ENCODE data around the gene WTIP. TPM values are rescaled to one million over a fixed set of nuclear protein-coding genes. Genes with fewer than 3 reads are reported as not detected.
A peak's percentile ranks its signal among the peaks of the same experiment; 100 is the strongest.

WTIP gene
- total RNA-seq, 1 experiment from 2014 or later, result 4.7 TPM

DNA sequence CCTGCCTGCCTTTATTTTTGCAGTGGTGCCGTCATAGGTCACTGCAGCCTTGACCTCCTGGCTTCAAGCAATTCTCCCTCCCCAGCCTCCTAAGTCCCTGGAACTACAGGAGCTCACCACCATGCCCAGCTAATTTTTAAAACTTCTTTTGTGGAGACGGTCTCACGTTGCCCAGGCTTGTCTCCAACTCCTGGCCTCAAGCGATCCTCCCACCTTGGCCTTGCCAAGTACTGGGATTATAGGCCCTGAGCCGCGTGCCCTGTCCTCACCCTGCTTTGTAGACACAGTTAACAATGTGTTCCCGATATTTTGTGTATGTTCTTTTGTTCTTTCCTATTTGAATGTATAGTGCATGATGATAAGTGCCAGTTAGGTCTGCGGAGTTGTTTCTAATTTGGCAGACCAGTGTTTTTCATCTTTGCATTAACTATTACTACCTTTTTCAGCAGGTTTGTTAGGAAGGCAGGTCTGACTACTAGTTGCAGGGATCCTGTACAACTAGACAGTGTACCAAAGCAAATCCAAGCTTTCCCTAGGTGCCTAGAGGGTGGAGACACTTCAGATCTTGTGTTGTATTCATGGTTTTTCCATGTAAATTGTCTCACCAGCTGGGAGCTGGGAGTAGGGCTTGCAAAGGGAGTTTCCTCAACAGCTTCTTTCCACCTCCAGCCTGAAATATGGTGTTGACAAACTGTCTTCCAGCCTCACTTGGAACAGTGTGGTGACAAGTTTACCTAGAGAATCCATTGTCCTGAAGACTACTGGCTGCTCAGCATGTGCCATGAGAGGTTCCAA is 9.5 kb upstream of the WTIP start:
- no peak for DNase-seq (ENCODE audit: low spot score)
- Histone ChIP-seq H3K9me3 (ENCODE audit: low read depth, low read length, poor library complexity, severe bottlenecking) (no peaks in the 10 kb centered on the region), H3K27me3 (replicated peaks; ENCODE audit: insufficient read depth, low read depth, low read length, poor library complexity) (no peaks in the 10 kb centered on the region), H3K4me1 (ENCODE audit: insufficient read depth, low read length, poor library complexity, severe bottlenecking) (no peaks in the 10 kb centered on the region), H3K27ac (ENCODE audit: low read depth, low read length, poor library complexity, severe bottlenecking) (no peak overlapping the region), H3K36me3 (ENCODE audit: insufficient read depth, low read length, poor library complexity, severe bottlenecking) (peaks cover 55% of the 10 kb centered on the region), H3K4me3 (ENCODE audit: low read depth, low read length, poor library complexity, severe bottlenecking) (no peak overlapping the region)
- no TSS peak for BruUV-seq (replicated peaks)
- TF ChIP-seq, protein P1, sequence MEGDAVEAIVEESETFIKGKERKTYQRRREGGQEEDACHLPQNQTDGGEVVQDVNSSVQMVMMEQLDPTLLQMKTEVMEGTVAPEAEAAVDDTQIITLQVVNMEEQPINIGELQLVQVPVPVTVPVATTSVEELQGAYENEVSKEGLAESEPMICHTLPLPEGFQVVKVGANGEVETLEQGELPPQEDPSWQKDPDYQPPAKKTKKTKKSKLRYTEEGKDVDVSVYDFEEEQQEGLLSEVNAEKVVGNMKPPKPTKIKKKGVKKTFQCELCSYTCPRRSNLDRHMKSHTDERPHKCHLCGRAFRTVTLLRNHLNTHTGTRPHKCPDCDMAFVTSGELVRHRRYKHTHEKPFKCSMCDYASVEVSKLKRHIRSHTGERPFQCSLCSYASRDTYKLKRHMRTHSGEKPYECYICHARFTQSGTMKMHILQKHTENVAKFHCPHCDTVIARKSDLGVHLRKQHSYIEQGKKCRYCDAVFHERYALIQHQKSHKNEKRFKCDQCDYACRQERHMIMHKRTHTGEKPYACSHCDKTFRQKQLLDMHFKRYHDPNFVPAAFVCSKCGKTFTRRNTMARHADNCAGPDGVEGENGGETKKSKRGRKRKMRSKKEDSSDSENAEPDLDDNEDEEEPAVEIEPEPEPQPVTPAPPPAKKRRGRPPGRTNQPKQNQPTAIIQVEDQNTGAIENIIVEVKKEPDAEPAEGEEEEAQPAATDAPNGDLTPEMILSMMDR (conservative IDR thresholded peaks at IDR 0.05; ENCODE audit: low read depth, low read length), result no peak
- no peak for TF ChIP-seq EZH2 (IDR thresholded peaks at IDR 0.05; ENCODE audit: borderline replicate concordance, low read depth, low read length, poor library complexity, severe bottlenecking)
- intact Hi-C loops (cut with micrococcal nuclease; ENCODE audit: unreplicated experiment), result no loop called here
- CTCF ChIA-PET, result no interaction called here
- POLR2A ChIA-PET (ENCODE audit: low non-redundant PET), result no interaction called here

DNA sequence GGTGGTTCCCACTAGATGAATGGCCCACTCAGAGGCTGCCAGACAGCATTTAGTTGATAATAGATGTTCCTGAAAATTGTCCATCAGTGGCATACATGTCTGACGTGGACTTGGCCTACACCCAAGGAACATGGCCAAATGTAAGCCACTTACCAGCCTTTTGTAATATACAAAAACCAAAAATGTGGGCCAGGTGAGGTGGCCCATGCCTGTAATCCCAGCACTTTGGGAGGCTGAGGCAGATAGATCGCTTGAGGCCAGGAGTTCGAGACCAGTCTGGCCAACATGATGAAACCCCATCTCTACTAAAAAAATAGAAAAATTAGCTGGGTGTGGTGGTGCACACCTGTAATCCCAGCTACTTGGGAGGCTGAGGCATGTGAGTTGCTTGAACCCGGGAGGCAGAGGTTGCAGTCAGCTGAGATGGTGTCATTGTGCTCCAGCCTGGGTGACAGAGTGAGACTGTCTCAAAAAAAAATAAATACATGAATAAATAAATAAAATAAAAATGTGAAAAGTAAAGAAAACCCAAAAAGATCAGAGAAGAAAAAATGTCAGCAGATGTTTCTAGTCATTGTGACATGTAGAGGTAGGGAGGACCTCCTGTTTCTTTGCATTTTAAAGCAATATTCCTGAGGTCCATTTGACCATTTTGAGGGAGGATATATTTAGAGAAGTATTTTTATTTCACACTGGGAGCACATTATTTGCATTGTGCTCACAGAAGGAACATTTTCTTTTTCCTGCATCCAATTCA is 7.1 kb upstream of the WTIP start:
- H3K27ac ChIP-seq (ENCODE audit: low read depth, low read length, poor library complexity, severe bottlenecking), result no peak overlapping the region
- H3K9me3 ChIP-seq (ENCODE audit: low read depth, low read length, poor library complexity, severe bottlenecking), result no peaks in the 10 kb centered on the region
- no peak overlapping the region for H3K4me3 ChIP-seq (ENCODE audit: low read depth, low read length, poor library complexity, severe bottlenecking)
- POLR2A ChIA-PET (ENCODE audit: low non-redundant PET), result no interaction called here
- intact Hi-C loops (cut with micrococcal nuclease; ENCODE audit: unreplicated experiment), result no loop called here
- TF ChIP-seq, protein P1 (conservative IDR thresholded peaks at IDR 0.05; ENCODE audit: low read depth, low read length), result no peak
- no peak for TF ChIP-seq EZH2 (IDR thresholded peaks at IDR 0.05; ENCODE audit: borderline replicate concordance, low read depth, low read length, poor library complexity, severe bottlenecking)
- no peak for DNase-seq (ENCODE audit: low spot score)
- CTCF ChIA-PET, result no interaction called here
- H3K36me3 ChIP-seq (ENCODE audit: insufficient read depth, low read length, poor library complexity, severe bottlenecking), result peaks cover 32% of the 10 kb centered on the region
- no peaks in the 10 kb centered on the region for H3K27me3 ChIP-seq (replicated peaks; ENCODE audit: insufficient read depth, low read depth, low read length, poor library complexity)
- BruUV-seq (replicated peaks), result no TSS peak
- no peaks in the 10 kb centered on the region for H3K4me1 ChIP-seq (ENCODE audit: insufficient read depth, low read length, poor library complexity, severe bottlenecking)

DNA sequence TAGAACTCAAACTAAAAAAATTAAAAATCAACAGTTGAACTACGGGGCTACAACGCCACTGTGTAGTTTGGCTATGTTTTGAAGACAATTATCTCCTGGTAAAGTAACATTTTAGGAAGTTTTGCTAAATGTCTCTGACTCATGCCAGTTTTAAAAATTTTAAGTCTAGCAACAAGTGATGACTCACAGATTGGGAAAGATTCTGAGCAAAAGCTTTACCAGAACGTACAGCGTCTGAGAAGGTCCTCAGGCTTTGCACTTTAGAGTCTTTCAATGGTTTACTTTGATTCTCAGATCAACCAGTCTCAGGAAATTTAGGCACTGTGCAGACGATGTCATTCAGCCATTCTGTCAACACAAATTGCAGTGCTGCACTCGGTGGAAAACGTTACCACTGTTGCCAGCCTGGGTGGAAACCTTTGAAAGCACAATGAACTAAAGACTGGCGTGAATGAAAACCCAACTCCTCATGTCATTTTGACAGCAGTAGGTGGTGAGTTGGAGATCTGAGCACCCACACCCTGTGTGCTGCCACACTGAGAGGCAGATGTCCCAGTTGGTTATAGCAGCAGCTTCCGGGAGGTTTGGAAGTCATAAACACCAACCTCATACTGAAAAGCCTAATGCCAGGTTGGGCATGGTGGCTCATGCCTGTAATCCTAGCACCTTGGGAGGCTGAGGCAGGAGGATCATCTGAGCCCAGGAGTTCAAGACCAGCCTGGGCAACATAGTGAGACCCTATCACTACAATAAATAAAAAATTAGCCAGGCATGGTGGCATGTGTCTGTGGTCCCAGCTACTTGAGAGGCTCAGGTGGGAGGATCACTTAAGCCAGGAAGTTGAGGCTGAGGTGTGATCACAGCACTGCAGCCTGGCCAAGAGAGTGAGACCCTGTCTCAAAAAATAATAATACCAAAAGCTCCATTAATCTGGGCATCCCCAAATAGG is 6.3 kb upstream of the WTIP start:
- Histone ChIP-seq H3K4me3 (ENCODE audit: low read depth, low read length, poor library complexity, severe bottlenecking) (no peak overlapping the region), H3K4me1 (ENCODE audit: insufficient read depth, low read length, poor library complexity, severe bottlenecking) (no peaks in the 10 kb centered on the region), H3K36me3 (ENCODE audit: insufficient read depth, low read length, poor library complexity, severe bottlenecking) (peaks cover 23% of the 10 kb centered on the region), H3K27ac (ENCODE audit: low read depth, low read length, poor library complexity, severe bottlenecking) (no peak overlapping the region), H3K9me3 (ENCODE audit: low read depth, low read length, poor library complexity, severe bottlenecking) (no peaks in the 10 kb centered on the region), H3K27me3 (replicated peaks; ENCODE audit: insufficient read depth, low read depth, low read length, poor library complexity) (no peaks in the 10 kb centered on the region)
- intact Hi-C loops (cut with micrococcal nuclease; ENCODE audit: unreplicated experiment), result no loop called here
- TF ChIP-seq, protein P1 (conservative IDR thresholded peaks at IDR 0.05; ENCODE audit: low read depth, low read length), result no peak
- no peak for TF ChIP-seq EZH2 (IDR thresholded peaks at IDR 0.05; ENCODE audit: borderline replicate concordance, low read depth, low read length, poor library complexity, severe bottlenecking)
- CTCF ChIA-PET, result no interaction called here
- DNase-seq (ENCODE audit: low spot score), result peak; percentile 46
- POLR2A ChIA-PET (ENCODE audit: low non-redundant PET), result no interaction called here
- no TSS peak for BruUV-seq (replicated peaks)

Data from A673 (cell line).